Activated CD8-positive, alpha-beta memory T cell treated with anti-CD3 and anti-CD28 coated beads for 24 hours (primary cell): ENCODE results near the gene KIF5C.

Experiments used
- DNase-seq: peaks from one replicate; pipeline ENCODE4 v3.0.0-alpha.2; 2020

The KIF5C gene

DNA sequence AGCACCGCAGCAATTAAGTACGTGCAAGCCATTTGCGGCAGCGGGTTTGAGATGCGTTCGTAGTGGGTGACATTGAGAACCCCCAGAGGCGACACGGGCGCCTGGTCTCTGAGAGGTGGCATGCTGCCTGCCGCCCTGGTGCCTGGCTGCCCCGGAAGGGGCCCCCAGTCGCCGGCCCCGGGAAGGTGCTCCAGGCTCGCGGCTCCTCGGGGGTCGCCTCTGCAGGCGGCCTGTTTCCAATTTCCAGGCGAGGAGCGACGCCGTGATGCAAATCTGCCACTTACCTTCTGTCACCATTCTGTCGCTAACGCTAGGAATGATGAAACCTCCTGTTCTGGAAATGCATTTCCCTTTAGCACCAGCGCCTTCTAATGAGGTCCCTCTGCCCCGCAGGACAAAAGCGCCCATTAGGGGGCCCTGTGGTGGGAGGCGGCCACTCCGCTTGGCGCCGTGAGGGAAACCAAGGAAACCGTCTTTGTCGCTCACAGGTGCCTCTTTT, 13.0 kb downstream of the KIF5C start:
- DNase-seq, result peak; percentile 63

- no peak for DNase-seq
Observed at GRCh38 chr2:148888986-148889385, 14.0 kb downstream of the KIF5C start.

- DNase-seq, result no peak
Observed at GRCh38 chr2:148893906-148894305, 18.9 kb downstream of the KIF5C start.

DNA sequence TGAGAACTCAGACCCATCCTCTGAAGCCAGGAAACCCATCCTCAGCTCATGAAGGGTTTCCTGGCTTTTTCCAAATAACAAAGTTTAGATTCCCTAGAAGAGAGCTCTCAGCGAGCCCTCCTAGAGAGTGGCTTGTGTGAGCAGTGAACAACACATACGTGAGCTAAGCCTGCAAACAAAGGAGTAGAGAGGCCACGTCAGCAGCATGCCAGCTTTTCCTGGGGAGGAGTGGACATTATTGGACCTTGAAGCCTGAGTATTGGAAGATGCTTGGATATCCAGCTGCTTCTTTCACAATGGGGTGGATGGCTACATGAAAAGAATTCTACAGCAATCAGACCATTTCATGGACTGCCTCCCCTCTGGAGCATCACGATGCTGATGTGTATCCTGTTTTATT, 21.1 kb downstream of the KIF5C start:
- no peak for DNase-seq

- no peak for DNase-seq
Observed at GRCh38 chr2:148899638-148900318, 24.8 kb downstream of the KIF5C start.

- no peak for DNase-seq
Observed at GRCh38 chr2:148900350-148900837, 25.4 kb downstream of the KIF5C start.

DNA sequence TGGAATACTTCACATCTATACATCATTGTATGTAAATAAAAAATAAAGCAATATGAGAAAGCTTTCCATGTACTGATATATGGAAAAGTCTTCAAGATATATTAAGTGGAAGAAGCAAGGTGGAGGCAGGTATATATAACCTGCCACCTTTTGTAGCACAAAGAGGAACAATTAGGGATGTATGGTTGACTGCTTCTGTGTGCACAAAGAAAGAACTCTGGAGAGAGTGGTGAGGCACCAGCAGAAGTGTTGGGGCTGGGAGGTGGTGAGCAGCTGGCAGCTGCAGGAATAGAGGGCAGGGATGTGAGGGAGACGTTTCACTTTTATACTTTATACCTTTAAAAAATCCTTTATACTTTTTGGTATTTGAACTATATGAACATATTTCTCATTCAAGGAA, 26.1 kb downstream of the KIF5C start:
- no peak for DNase-seq

GRCh38 chr2:148902798-148903197, 27.8 kb downstream of the KIF5C start:
- no peak for DNase-seq

DNA sequence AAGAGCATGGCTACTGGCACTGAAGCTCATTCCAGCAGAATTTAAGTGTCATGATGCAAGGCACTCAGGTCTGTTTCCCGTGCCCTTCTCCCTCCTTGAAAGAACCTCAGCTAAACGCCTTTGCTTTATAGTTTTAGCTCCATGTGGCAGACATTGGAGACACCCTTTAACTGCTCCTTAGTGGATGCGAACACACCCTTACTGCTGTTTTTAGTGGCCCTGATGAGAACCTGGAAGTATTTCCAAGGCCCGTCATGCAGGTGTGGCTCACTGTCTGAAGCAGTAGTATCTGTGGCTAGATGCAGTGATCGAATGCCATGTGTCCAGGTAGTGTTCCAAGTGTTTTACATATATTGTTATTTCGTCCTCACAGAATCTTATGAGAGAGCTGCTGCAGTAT, 28.3 kb downstream of the KIF5C start:
- no peak for DNase-seq

DNA sequence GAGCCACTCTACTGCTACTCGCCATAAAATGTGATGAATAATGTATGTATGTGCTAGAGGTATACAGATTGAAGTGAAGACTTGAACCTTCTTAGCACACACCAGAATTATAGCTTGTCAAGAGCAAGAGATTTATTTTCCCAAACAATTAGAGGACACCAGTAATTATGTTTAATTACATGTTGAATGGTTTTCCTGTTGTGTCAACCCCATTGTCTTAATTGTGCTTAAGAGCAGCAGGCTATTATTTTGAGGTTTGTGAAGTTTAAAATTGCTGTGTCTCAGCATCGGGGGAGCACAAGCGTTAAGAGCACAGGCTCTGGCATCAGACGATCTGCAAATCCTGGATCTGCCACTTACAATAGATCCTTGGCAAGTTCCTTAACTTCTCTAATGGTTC, 29.0 kb downstream of the KIF5C start:
- no peak for DNase-seq

GRCh38 chr2:148906124-148906523, 31.1 kb downstream of the KIF5C start:
- DNase-seq, result no peak

- no peak for DNase-seq
Observed at GRCh38 chr2:148907085-148907785, 32.2 kb downstream of the KIF5C start.

GRCh38 chr2:148909114-148909513, 34.1 kb downstream of the KIF5C start:
- no peak for DNase-seq

DNA sequence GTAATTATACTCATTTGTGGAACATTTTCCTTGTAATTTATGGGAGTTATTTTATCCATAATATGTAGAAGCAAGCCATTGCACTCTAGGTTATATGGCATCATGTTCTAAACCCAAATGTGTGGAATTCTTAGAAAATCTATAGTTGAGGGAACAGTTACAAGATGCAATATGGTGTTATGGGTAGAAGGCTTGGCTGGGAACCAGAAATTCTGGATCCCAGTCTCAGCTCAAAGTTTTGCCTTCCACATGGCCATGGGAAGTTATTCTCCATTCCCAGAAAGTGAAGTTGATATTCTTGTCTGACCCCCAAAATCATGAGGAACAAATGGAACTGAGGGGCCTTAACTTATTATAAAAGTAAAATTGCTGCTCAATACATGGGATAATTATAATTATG, 38.0 kb downstream of the KIF5C start:
- no peak for DNase-seq

GRCh38 chr2:148913492-148913891, 38.5 kb downstream of the KIF5C start:
- DNase-seq, result no peak

- no peak for DNase-seq
Observed at GRCh38 chr2:148914463-148914862, 39.4 kb downstream of the KIF5C start.

- DNase-seq, result no peak
Observed at GRCh38 chr2:148917431-148917830, 42.4 kb downstream of the KIF5C start.

DNA sequence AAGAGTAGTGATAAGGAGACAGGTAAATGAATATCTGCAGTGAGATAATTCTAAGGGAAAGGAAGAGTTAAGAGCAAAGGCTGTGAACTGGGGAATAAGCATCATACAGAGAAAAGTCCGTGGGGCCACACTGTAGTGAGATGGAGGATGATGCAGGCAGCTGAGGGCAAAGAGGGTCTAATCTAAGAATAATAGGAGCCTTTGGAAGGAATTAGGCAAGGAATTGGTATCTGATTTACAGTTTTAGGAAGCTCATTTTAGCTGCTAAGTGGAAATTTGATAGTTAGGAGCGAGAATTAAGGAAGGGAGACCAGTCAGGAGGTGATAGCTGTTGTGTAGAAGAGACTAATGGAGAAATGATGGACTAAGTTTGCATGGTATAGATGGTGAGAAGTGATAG, 43.5 kb downstream of the KIF5C start:
- no peak for DNase-seq

- no peak for DNase-seq
Observed at GRCh38 chr2:148920559-148920958, 45.5 kb downstream of the KIF5C start.

DNA sequence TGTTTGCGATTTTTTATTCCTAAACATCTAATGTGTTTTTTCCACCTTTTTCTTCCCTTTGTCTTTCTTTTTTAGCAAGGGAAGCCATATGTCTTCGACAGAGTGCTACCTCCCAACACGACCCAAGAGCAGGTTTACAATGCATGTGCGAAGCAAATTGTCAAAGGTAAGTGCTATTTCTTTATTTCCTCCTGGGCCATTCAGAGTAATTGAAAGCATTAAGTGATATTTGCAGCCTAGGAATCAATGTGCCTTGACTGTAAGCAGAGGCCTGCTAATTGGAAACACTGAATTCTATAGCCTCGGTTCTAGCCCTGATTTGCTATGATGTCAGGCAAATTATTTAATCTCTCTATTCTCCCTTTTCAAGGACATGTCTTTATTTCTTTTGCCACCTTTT, 47.0 kb downstream of the KIF5C start:
- no peak for DNase-seq

- no peak for DNase-seq
Observed at GRCh38 chr2:148922776-148923475, 47.9 kb downstream of the KIF5C start.

DNA sequence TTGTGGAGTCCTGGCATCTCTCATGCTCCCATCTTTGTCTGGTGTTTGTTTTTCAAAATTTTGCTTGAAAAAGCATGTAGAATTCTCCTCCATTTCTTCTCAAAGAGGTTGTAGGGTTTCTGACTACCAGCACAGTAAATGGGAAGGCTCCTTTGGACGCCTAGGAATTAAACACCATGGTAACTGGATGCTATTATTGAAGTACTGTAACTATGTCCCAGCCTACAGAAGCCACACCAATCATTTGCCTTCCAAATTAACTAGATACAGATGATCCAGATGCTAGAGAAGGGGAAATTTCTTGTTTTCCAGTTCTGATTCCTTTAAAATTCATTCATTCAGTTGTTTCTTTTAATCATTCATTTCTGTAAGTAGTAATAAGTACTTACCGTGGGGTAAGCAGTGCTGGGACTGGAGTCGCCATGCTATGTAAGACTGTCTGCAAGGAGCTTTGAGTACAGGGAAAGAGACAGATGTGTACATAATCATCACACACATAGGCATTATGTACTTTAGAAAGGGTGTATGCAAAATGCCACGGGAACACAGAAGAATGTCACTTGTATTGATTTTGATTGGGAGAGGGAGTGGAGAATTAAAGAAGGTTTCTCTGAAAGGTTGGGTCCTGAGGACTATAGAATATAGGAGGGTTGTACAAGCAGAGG, 49.6 kb downstream of the KIF5C start:
- no peak for DNase-seq

GRCh38 chr2:148926291-148926961, 51.4 kb downstream of the KIF5C start:
- peak; percentile 75 for DNase-seq
